GM18508 (cell line): ENCODE results near the gene SUSD1.
A peak's percentile ranks its signal among the peaks of the same experiment; 100 is the strongest.
"Not testable (repeated sequence)": the region's sequence is repeated elsewhere in the genome, so short reads cannot be mapped to it uniquely, and the experiment has no call there.

Experiments
- ATAC-seq: cut with Tn5 transposase; IDR thresholded peaks from one replicate; pipeline ENCODE4 v1.9.1; 2021; ENCODE audit warnings: moderate number of reproducible peaks; ENCODE audit not compliant: insufficient read depth, unreplicated experiment

SUSD1 gene

GRCh38 chr9:112074250-112075008, 100.7 kb downstream of the SUSD1 start:
- no peak for ATAC-seq

- ATAC-seq, result not testable (repeated sequence)
Observed at GRCh38 chr9:112073639-112074173, 101.4 kb downstream of the SUSD1 start.

GRCh38 chr9:112072721-112073638, 102.1 kb downstream of the SUSD1 start:
- ATAC-seq, result no peak

- no peak for ATAC-seq
Observed at GRCh38 chr9:112069318-112070169, 105.6 kb downstream of the SUSD1 start.

- ATAC-seq, result no peak
Observed at GRCh38 chr9:112065806-112066606, 109.1 kb downstream of the SUSD1 start.

GRCh38 chr9:112064871-112065270, 110.2 kb downstream of the SUSD1 start:
- no peak for ATAC-seq

GRCh38 chr9:112063586-112063985, 111.5 kb downstream of the SUSD1 start:
- no peak for ATAC-seq

- no peak for ATAC-seq
Observed at GRCh38 chr9:112063151-112063550, 111.9 kb downstream of the SUSD1 start.

- peak; percentile 60 for ATAC-seq
Observed at GRCh38 chr9:112061152-112061740, 113.9 kb downstream of the SUSD1 start.

- ATAC-seq, result no peak
Observed at GRCh38 chr9:112059966-112060320, 115.2 kb downstream of the SUSD1 start.

GRCh38 chr9:112059145-112059965, 115.7 kb downstream of the SUSD1 start:
- no peak for ATAC-seq

- no peak for ATAC-seq
Observed at GRCh38 chr9:112056996-112057395, 118.1 kb downstream of the SUSD1 start.

GRCh38 chr9:112054916-112055315, 120.2 kb downstream of the SUSD1 start:
- no peak for ATAC-seq

GRCh38 chr9:112051812-112052211, 123.3 kb downstream of the SUSD1 start:
- ATAC-seq, result no peak

GRCh38 chr9:112050544-112051475, 124.3 kb downstream of the SUSD1 start:
- ATAC-seq, result no peak

GRCh38 chr9:112049811-112050516, 125.1 kb downstream of the SUSD1 start:
- no peak for ATAC-seq
